Measurements from ENCODE around the gene DMAC2L.

Gene DMAC2L

GRCh38 chr14:50321009-50321660 lies 9.0 kb downstream of the DMAC2L start:
- in situ Hi-C loops (cut with MboI; ENCODE audit: low sequenced_read_pairs) = no loop called here

GRCh38 chr14:50331596-50331995 lies 19.5 kb downstream of the DMAC2L start:
- in situ Hi-C loops (cut with MboI; ENCODE audit: low sequenced_read_pairs) = no loop called here

- in situ Hi-C loops (cut with MboI; ENCODE audit: low sequenced_read_pairs) = no loop called here
Observed at GRCh38 chr14:50333014-50333509, 20.9 kb downstream of the DMAC2L start.

- in situ Hi-C loops (cut with MboI; ENCODE audit: low sequenced_read_pairs) = no loop called here
Observed at GRCh38 chr14:50334211-50334610, 22.1 kb downstream of the DMAC2L start.

- in situ Hi-C loops (cut with MboI; ENCODE audit: low sequenced_read_pairs) = no loop called here
Observed at GRCh38 chr14:50335389-50335788, 23.3 kb downstream of the DMAC2L start.

- in situ Hi-C loops (cut with MboI; ENCODE audit: low sequenced_read_pairs) = no loop called here
Observed at GRCh38 chr14:50335989-50336824, 24.1 kb downstream of the DMAC2L start.

- in situ Hi-C loops (cut with MboI; ENCODE audit: low sequenced_read_pairs) = no loop called here
Observed at GRCh38 chr14:50338587-50338986, 26.5 kb downstream of the DMAC2L start.

GRCh38 chr14:50339178-50339804 lies 27.2 kb downstream of the DMAC2L start:
- in situ Hi-C loops (cut with MboI; ENCODE audit: low sequenced_read_pairs) = no loop called here

GRCh38 chr14:50340045-50340444 lies 27.9 kb downstream of the DMAC2L start:
- in situ Hi-C loops (cut with MboI; ENCODE audit: low sequenced_read_pairs) = no loop called here

GRCh38 chr14:50340963-50341362 lies 28.8 kb downstream of the DMAC2L start:
- in situ Hi-C loops (cut with MboI; ENCODE audit: low sequenced_read_pairs) = no loop called here

- in situ Hi-C loops (cut with MboI; ENCODE audit: low sequenced_read_pairs) = no loop called here
Observed at GRCh38 chr14:50342221-50343078, 30.3 kb downstream of the DMAC2L start.

- in situ Hi-C loops (cut with MboI; ENCODE audit: low sequenced_read_pairs) = no loop called here
Observed at GRCh38 chr14:50343434-50343833, 31.3 kb downstream of the DMAC2L start.

GRCh38 chr14:50344116-50344775 lies 32.1 kb downstream of the DMAC2L start:
- in situ Hi-C loops (cut with MboI; ENCODE audit: low sequenced_read_pairs) = no loop called here

- in situ Hi-C loops (cut with MboI; ENCODE audit: low sequenced_read_pairs) = no loop called here
Observed at GRCh38 chr14:50344876-50345563, 32.9 kb downstream of the DMAC2L start.

GRCh38 chr14:50345846-50346422 lies 33.8 kb downstream of the DMAC2L start:
- in situ Hi-C loops (cut with MboI; ENCODE audit: low sequenced_read_pairs) = no loop called here

GRCh38 chr14:50347521-50347920 lies 35.4 kb downstream of the DMAC2L start:
- in situ Hi-C loops (cut with MboI; ENCODE audit: low sequenced_read_pairs) = no loop called here

GRCh38 chr14:50348933-50349332 lies 36.8 kb downstream of the DMAC2L start:
- in situ Hi-C loops (cut with MboI; ENCODE audit: low sequenced_read_pairs) = no loop called here

GRCh38 chr14:50350975-50351374 lies 38.9 kb downstream of the DMAC2L start:
- in situ Hi-C loops (cut with MboI; ENCODE audit: low sequenced_read_pairs) = no loop called here

- in situ Hi-C loops (cut with MboI; ENCODE audit: low sequenced_read_pairs) = no loop called here
Observed at GRCh38 chr14:50352584-50352983, 40.5 kb downstream of the DMAC2L start.
